OCI-LY3 (cell line): Measurements from ENCODE around the gene FBRSL1.

Experiments used
- H2AFZ ChIP-seq: fragments of 200-600, 300-600 bp; shearing (Covaris generic); 2 replicates; pipeline ENCODE4 v1.6.0; 2014; ENCODE audit warnings: antibody characterized with exemption, low read depth, low read length
- H3K27ac ChIP-seq: fragments of 200-600, 300-600 bp; sonication (generic); 2 replicates; pipeline ENCODE4 v1.5.1; 2014; ENCODE audit warnings: mild to moderate bottlenecking, low read length, moderate library complexity, mixed read lengths
- H3K27me3 ChIP-seq: fragments of 200-600, 300-600 bp; sonication (generic); 2 replicates; pipeline ENCODE4 v1.6.1; 2014; ENCODE audit warnings: low read depth, low read length, mixed read lengths
- H3K36me3 ChIP-seq: fragments of 200-600, 300-600 bp; sonication (generic); replicated peaks from 2 replicates; pipeline ENCODE3; 2014; ENCODE audit warnings: low read depth, low read length, mixed read lengths
- H3K4me1 ChIP-seq: fragments of 300-600, 200-600 bp; sonication (generic); 2 replicates; pipeline ENCODE4 v1.6.1; 2014; ENCODE audit warnings: low read length, mixed read lengths
- H3K4me2 ChIP-seq: fragments of 200-600, 300-600 bp; sonication (generic); 2 replicates; pipeline ENCODE4 v1.6.1; 2014; ENCODE audit warnings: low read length, mixed read lengths
- H3K4me3 ChIP-seq: fragments of 300-600, 200-600 bp; sonication (generic); 2 replicates; pipeline ENCODE4 v1.5.1; 2014; ENCODE audit warnings: antibody characterized with exemption, mild to moderate bottlenecking, low read length, moderate library complexity
- H3K79me2 ChIP-seq: fragments of 300-600, 200-600 bp; shearing (Covaris generic); 2 replicates; pipeline ENCODE4 v1.6.1; 2014; ENCODE audit warnings: mild to moderate bottlenecking, low read length, mixed read lengths
- H3K9ac ChIP-seq: fragments of 300-600, 200-600 bp; shearing (Covaris generic); 2 replicates; pipeline ENCODE4 v1.6.0; 2014; ENCODE audit warnings: mild to moderate bottlenecking, low read length, moderate library complexity
- H3K9me3 ChIP-seq: fragments of 200-600, 300-600 bp; shearing (Covaris generic); 2 replicates; pipeline ENCODE4 v1.6.1; 2014; ENCODE audit warnings: low read length, mixed read lengths; ENCODE audit not compliant: insufficient read depth
- H4K20me1 ChIP-seq: fragments of 200-600, 300-600 bp; sonication (generic); 2 replicates; pipeline ENCODE4 v1.6.1; 2016; ENCODE audit warnings: low read length, mixed read lengths; ENCODE audit not compliant: insufficient read depth
- CTCF ChIP-seq: fragments of 200-600, 300-600 bp; sonication (generic); IDR thresholded peaks from 2 replicates; pipeline ENCODE4 v1.5.1; 2014; ENCODE audit warnings: antibody characterized with exemption, low read length, low read depth
- EZH2phosphoT487 ChIP-seq: fragments of 200-600 bp; shearing (Covaris generic); IDR thresholded peaks from 2 replicates; pipeline ENCODE4 v1.6.1; 2018; ENCODE audit warnings: antibody characterized with exemption, mixed run types, low read depth

Gene FBRSL1

DNA sequence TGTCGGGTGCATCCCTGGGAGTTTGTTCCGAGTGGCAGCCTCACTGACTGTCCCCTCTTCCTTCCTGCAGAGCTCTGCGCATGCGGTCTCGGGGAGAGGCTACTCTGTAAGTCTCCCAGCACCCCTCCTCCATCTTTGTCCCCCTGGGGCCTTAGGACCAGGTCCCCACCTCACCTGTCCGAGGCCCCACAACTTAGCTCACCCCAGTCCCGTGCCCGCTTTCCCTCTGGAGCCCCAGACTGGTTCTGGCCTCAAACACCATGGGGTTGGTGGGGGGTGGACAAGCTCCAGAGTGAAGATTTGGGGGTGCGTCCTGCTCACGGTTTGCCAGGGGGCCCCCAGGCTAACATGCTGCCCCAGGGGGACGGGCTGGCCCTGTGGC, 37.9 kb downstream of the FBRSL1 start:
- Histone ChIP-seq H3K27ac (no peak overlapping the region), H3K27me3 (no peaks in the 10 kb centered on the region), H3K4me2 (no peak overlapping the region), H3K4me1 (peaks cover 2% of the 10 kb centered on the region), H3K79me2 (no peaks in the 10 kb centered on the region), H3K9ac (no peak overlapping the region), H2AFZ (no peak overlapping the region), H3K36me3 (no peaks in the 10 kb centered on the region), H4K20me1 (peaks cover 7% of the 10 kb centered on the region; the same call in 1 of the 2 replicates), H3K9me3 (no peaks in the 10 kb centered on the region), H3K4me3 (no peak overlapping the region)
- TF ChIP-seq CTCF (no peak), EZH2phosphoT487 (no peak)

DNA sequence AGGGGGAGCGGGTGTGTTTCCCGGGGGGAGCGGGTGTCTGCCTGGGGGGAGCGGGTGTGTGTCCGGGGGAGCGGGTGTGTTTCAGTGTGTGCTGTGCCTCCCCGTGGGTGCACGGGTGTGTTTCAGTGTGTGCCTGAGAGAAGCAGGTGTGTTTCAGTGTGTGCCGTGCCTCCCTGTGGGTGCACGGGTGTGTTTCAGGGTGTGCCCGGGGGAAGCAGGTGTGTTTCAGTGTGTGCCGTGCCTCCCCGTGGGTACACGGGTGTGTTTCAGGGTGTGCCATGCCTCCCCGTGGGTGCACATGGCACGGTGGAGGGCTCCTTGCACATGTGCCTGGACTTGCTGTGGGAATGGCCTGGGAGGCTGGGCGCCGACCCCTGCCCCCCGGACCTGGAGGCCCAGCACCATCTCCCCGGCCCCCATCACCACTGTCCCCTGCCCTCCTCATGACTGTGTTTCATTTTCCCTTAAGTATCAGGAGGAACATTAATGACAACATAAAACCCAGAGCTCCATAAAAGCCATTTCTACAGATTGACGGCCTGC, 38.7 kb downstream of the FBRSL1 start:
- Histone ChIP-seq H3K9ac (no peak overlapping the region), H3K36me3 (no peaks in the 10 kb centered on the region), H3K4me2 (no peak overlapping the region), H3K79me2 (no peaks in the 10 kb centered on the region), H3K4me1 (no peaks in the 10 kb centered on the region), H3K27me3 (no peaks in the 10 kb centered on the region), H3K27ac (no peak overlapping the region), H3K4me3 (no peak overlapping the region), H2AFZ (no peak overlapping the region), H3K9me3 (no peaks in the 10 kb centered on the region), H4K20me1 (peaks cover under 1% of the 10 kb centered on the region; the same call in 1 of the 2 replicates)
- TF ChIP-seq CTCF (no peak), EZH2phosphoT487 (no peak)

- no peak for TF ChIP-seq EZH2phosphoT487
- TF ChIP-seq CTCF, result no peak
- no peaks in the 10 kb centered on the region; the same call in 1 of the 2 replicates for H4K20me1 ChIP-seq
- no peaks in the 10 kb centered on the region for H3K79me2 ChIP-seq
- H3K4me3 ChIP-seq, result no peak overlapping the region
- no peaks in the 10 kb centered on the region for H3K36me3 ChIP-seq
- no peak overlapping the region for H3K4me2 ChIP-seq
- H3K27ac ChIP-seq, result no peak overlapping the region
- no peaks in the 10 kb centered on the region for H3K4me1 ChIP-seq
- no peak overlapping the region for H2AFZ ChIP-seq
- no peaks in the 10 kb centered on the region for H3K9me3 ChIP-seq
- H3K27me3 ChIP-seq, result no peaks in the 10 kb centered on the region
- no peak overlapping the region for H3K9ac ChIP-seq
Observed at GRCh38 chr12:132529156-132529839, 39.3 kb downstream of the FBRSL1 start.

- H3K4me1 ChIP-seq, result no peaks in the 10 kb centered on the region
- H3K9ac ChIP-seq, result no peak overlapping the region
- no peak overlapping the region for H3K27ac ChIP-seq
- H4K20me1 ChIP-seq, result no peaks in the 10 kb centered on the region
- H3K4me2 ChIP-seq, result no peak overlapping the region
- no peak overlapping the region for H3K4me3 ChIP-seq
- H3K27me3 ChIP-seq, result no peaks in the 10 kb centered on the region
- H3K36me3 ChIP-seq, result no peaks in the 10 kb centered on the region
- TF ChIP-seq CTCF (no peak), EZH2phosphoT487 (no peak)
- H3K79me2 ChIP-seq, result no peaks in the 10 kb centered on the region
- no peaks in the 10 kb centered on the region for H3K9me3 ChIP-seq
- H2AFZ ChIP-seq, result no peak overlapping the region
Observed at GRCh38 chr12:132529906-132530305, 40.0 kb downstream of the FBRSL1 start.
